Astrocyte (in vitro differentiated cells and primary cell): ENCODE data around the gene EDIL3. TPM values are rescaled to one million over a fixed set of nuclear protein-coding genes. Genes with fewer than 3 reads are reported as not detected.
A peak's percentile ranks its signal among the peaks of the same experiment; 100 is the strongest.

Source experiments
- DNase-seq: peaks from one replicate; pipeline ENCODE4 v3.0.0-alpha.2; 2010; ENCODE audit warnings: low read depth
- FAIRE-seq: peaks from 2 replicates; lab custom pipeline; 2011; peaks lifted over from hg19 to GRCh38; lab: Jason Lieb, UNC
- H2AFZ ChIP-seq: 2 replicates; pipeline ENCODE4 v1.6.0; 2012; ENCODE audit warnings: low read depth, low read length, inconsistent platforms
- H3K27ac ChIP-seq: 2 replicates; pipeline ENCODE4 v1.5.1; 2011; ENCODE audit warnings: low read depth, low read length, inconsistent platforms
- H3K27me3 ChIP-seq: 2 replicates; pipeline ENCODE4 v1.6.0; 2011; ENCODE audit warnings: low read length, inconsistent platforms; ENCODE audit not compliant: insufficient read depth
- H3K36me3 ChIP-seq: 2 replicates; pipeline ENCODE4 v1.5.1; 2011; ENCODE audit warnings: low read length, inconsistent platforms; ENCODE audit not compliant: insufficient read depth
- H3K4me1 ChIP-seq: 2 replicates; pipeline ENCODE4 v1.5.1; 2011; ENCODE audit warnings: low read length, inconsistent platforms; ENCODE audit not compliant: insufficient read depth
- H3K4me2 ChIP-seq: 2 replicates; pipeline ENCODE4 v1.6.0; 2012; ENCODE audit warnings: low read length, inconsistent platforms
- H3K4me3 ChIP-seq: 2 replicates; pipeline ENCODE4 v1.5.1; 2011; ENCODE audit warnings: low read depth, mild to moderate bottlenecking, low read length, inconsistent platforms; ENCODE audit not compliant: insufficient read depth
- H3K79me2 ChIP-seq: 2 replicates; pipeline ENCODE4 v1.6.0; 2012; ENCODE audit warnings: mild to moderate bottlenecking, low read length, inconsistent platforms; ENCODE audit not compliant: insufficient read depth
- H3K9ac ChIP-seq: 2 replicates; pipeline ENCODE4 v1.6.0; 2012; ENCODE audit warnings: mild to moderate bottlenecking, low read length, inconsistent platforms
- H3K9me3 ChIP-seq: 2 replicates; pipeline ENCODE4 v1.5.1; 2012; ENCODE audit warnings: low read depth, mild to moderate bottlenecking, low read length, inconsistent platforms; ENCODE audit not compliant: insufficient read depth
- H4K20me1 ChIP-seq: 2 replicates; pipeline ENCODE4 v1.6.0; 2012; ENCODE audit warnings: low read length, inconsistent platforms; ENCODE audit not compliant: insufficient read depth
- H3K27ac Mint-ChIP-seq: one replicate; pipeline ENCODE4 v1.8.0; 2021; ENCODE audit warnings: mild to moderate bottlenecking, mixed read lengths; ENCODE audit not compliant: unreplicated experiment
- H3K27me3 Mint-ChIP-seq: one replicate; pipeline ENCODE4 v1.8.0; 2021; ENCODE audit warnings: low read depth, mixed read lengths; ENCODE audit not compliant: unreplicated experiment
- H3K36me3 Mint-ChIP-seq: one replicate; pipeline ENCODE4 v1.8.0; 2021; ENCODE audit warnings: low read depth, mixed read lengths; ENCODE audit not compliant: unreplicated experiment
- H3K4me1 Mint-ChIP-seq: one replicate; pipeline ENCODE4 v1.8.0; 2021; ENCODE audit warnings: low read depth, mixed read lengths; ENCODE audit not compliant: unreplicated experiment
- H3K4me3 Mint-ChIP-seq: one replicate; pipeline ENCODE4 v1.8.0; 2021; ENCODE audit warnings: mild to moderate bottlenecking, moderate library complexity, mixed read lengths; ENCODE audit not compliant: unreplicated experiment
- H3K9me3 Mint-ChIP-seq: one replicate; pipeline ENCODE4 v1.8.0; 2021; ENCODE audit warnings: mild to moderate bottlenecking, mixed read lengths; ENCODE audit not compliant: unreplicated experiment
- EZH2 ChIP-seq: IDR thresholded peaks from 2 replicates; pipeline ENCODE4 v1.6.1; 2012; ENCODE audit warnings: mild to moderate bottlenecking, low read length, inconsistent platforms; ENCODE audit not compliant: insufficient read depth
- total RNA-seq: library from RNA; stranded (reverse); gene quantifications from 2 replicates; pipeline ENCODE4 v1.2.1, GENCODE V29; 2021
- TF ChIP-seq, protein P1 (sequence below): IDR thresholded peaks from 2 replicates; pipeline ENCODE4 v1.5.1; 2011; ENCODE audit warnings: low read depth, mild to moderate bottlenecking, inconsistent platforms, low read length, moderate library complexity; ENCODE audit not compliant: insufficient read depth

The EDIL3 gene
- total RNA-seq, 1 donor from 2014 or later = 226 TPM

DNA sequence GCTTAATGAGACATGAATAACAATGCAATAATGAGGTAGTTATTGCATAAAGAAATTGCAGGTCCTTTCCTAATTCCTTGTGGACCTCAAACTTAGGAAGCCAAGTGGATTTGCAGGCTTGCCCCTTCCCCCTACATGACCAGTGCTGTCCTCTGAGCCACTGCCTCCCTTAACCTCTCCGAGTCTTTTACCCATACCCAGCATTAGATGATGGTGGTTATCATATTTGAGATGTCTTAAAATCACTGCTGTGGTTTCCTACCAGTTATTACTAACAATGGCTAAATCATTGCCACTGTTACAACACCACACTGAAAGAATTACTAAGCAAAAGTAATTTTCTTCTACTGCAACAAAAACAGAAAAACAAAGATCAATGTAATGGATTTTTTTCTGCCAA lies 170.8 kb downstream of the EDIL3 start:
- H3K79me2 ChIP-seq = peaks cover 4% of the 10 kb centered on the region
- Mint-ChIP-seq H3K27ac (no peak overlapping the region), H3K9me3 (no peaks in the 10 kb centered on the region), H3K27me3 (no peaks in the 10 kb centered on the region), H3K4me3 (no peak overlapping the region), H3K4me1 (peaks cover 14% of the 10 kb centered on the region), H3K36me3 (peaks cover 9% of the 10 kb centered on the region)
- H3K27ac ChIP-seq = no peak overlapping the region
- TF ChIP-seq EZH2 = no peak
- TF ChIP-seq, protein P1, sequence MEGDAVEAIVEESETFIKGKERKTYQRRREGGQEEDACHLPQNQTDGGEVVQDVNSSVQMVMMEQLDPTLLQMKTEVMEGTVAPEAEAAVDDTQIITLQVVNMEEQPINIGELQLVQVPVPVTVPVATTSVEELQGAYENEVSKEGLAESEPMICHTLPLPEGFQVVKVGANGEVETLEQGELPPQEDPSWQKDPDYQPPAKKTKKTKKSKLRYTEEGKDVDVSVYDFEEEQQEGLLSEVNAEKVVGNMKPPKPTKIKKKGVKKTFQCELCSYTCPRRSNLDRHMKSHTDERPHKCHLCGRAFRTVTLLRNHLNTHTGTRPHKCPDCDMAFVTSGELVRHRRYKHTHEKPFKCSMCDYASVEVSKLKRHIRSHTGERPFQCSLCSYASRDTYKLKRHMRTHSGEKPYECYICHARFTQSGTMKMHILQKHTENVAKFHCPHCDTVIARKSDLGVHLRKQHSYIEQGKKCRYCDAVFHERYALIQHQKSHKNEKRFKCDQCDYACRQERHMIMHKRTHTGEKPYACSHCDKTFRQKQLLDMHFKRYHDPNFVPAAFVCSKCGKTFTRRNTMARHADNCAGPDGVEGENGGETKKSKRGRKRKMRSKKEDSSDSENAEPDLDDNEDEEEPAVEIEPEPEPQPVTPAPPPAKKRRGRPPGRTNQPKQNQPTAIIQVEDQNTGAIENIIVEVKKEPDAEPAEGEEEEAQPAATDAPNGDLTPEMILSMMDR = no peak
- H4K20me1 ChIP-seq = peaks cover 18% of the 10 kb centered on the region
- FAIRE-seq (no peak), DNase-seq (peak; percentile 8)
- H3K36me3 ChIP-seq = no peaks in the 10 kb centered on the region
- no peak overlapping the region for H2AFZ ChIP-seq
- H3K9me3 ChIP-seq = no peaks in the 10 kb centered on the region
- no peaks in the 10 kb centered on the region for H3K27me3 ChIP-seq
- H3K4me1 ChIP-seq = no peaks in the 10 kb centered on the region
- H3K4me3 ChIP-seq = no peak overlapping the region
- H3K4me2 ChIP-seq = no peak overlapping the region
- H3K9ac ChIP-seq = no peak overlapping the region

DNA sequence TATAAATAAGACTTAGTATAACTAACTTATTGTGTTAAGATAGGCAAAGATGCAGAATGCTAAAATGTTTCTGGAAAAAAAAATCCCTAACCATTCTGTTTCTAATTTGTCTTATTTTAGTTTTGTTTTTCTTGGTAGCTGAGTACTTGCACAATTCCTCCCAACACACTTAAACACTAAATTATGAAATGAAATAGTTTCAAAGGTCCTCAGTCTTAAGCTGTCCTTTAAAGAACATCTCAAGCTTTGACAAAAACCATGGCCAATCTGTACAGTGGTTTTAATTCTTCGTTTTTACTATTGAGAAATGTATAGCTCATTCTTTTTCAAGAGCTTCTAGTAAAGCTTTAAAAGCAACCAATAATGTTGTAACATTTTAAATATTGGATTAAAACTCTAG lies 171.5 kb downstream of the EDIL3 start:
- Mint-ChIP-seq H3K4me1 (peaks cover 10% of the 10 kb centered on the region), H3K27ac (no peak overlapping the region), H3K4me3 (no peak overlapping the region), H3K27me3 (no peaks in the 10 kb centered on the region), H3K36me3 (peaks cover 9% of the 10 kb centered on the region), H3K9me3 (no peaks in the 10 kb centered on the region)
- FAIRE-seq (no peak), DNase-seq (no peak)
- H3K9ac ChIP-seq = no peak overlapping the region
- H3K79me2 ChIP-seq = no peaks in the 10 kb centered on the region
- no peaks in the 10 kb centered on the region for H3K27me3 ChIP-seq
- no peak overlapping the region for H2AFZ ChIP-seq
- no peaks in the 10 kb centered on the region for H3K4me1 ChIP-seq
- H3K36me3 ChIP-seq = no peaks in the 10 kb centered on the region
- H3K9me3 ChIP-seq = no peaks in the 10 kb centered on the region
- TF ChIP-seq EZH2 = no peak
- TF ChIP-seq, protein P1 = no peak
- no peak overlapping the region for H3K4me2 ChIP-seq
- no peak overlapping the region for H3K4me3 ChIP-seq
- H4K20me1 ChIP-seq = peaks cover 12% of the 10 kb centered on the region
- no peak overlapping the region for H3K27ac ChIP-seq

DNA sequence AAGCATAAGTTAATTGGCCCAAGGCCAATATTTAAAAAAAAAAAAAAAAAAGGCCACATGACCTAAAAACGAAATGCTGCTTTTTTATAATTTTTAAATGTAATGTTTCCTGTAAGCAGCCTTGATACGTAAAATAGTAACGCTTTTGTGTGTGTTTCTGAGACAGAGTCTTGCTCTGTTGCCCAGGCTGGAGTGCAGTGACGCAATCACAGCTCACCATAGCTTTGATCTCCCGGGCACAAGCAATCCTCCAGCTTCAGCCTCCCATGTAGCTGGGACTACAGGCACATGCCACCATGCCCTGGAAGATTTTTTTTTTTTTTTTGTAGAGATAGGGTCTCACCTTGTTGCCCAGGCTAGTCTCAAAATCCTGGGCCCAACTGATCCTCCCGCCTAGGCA lies 179.9 kb downstream of the EDIL3 start:
- Histone ChIP-seq H3K4me2 (no peak overlapping the region), H3K27ac (no peak overlapping the region), H3K9ac (no peak overlapping the region), H3K4me1 (no peaks in the 10 kb centered on the region), H3K36me3 (no peaks in the 10 kb centered on the region), H2AFZ (no peak overlapping the region), H3K27me3 (no peaks in the 10 kb centered on the region), H4K20me1 (peaks cover 14% of the 10 kb centered on the region), H3K4me3 (no peak overlapping the region), H3K9me3 (no peaks in the 10 kb centered on the region), H3K79me2 (peaks cover 22% of the 10 kb centered on the region)
- no peak for TF ChIP-seq EZH2
- TF ChIP-seq, protein P1 = no peak
- H3K27ac Mint-ChIP-seq = no peak overlapping the region
- no peak for DNase-seq
- H3K36me3 Mint-ChIP-seq = peaks cover 1% of the 10 kb centered on the region
- no peaks in the 10 kb centered on the region for H3K9me3 Mint-ChIP-seq
- peaks cover 12% of the 10 kb centered on the region for H3K4me1 Mint-ChIP-seq
- no peaks in the 10 kb centered on the region for H3K27me3 Mint-ChIP-seq
- H3K4me3 Mint-ChIP-seq = no peak overlapping the region
- FAIRE-seq = no peak
